ENCODE results near the gene DDOST.
"Not testable (repeated sequence)": the region's sequence is repeated elsewhere in the genome, so short reads cannot be mapped to it uniquely, and the experiment has no call there.

The DDOST gene

DNA sequence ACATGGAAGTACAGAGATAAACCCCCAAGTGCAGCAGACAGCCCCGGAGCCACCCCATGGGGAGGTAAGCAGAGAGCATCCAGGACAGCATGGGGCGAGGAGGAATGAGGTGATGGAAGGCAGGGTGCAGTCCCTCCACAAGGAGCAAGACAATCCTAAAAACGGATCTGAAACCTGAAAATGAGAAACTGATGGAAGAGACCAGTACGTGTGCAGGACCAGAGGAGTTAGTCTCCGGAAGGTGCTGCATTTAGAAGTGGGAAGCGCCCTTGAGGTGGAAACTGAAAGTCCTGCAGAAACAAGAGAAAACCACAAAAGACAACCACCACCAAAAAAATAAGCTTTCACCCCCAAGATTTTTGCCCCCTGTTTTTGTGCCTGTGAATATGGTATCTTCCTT, 17.4 kb upstream of the DDOST start:
- H3K4me2 ChIP-seq (ENCODE audit: low read depth, low read length, poor library complexity, severe bottlenecking) = peak overlapping the region; percentile 25
- no peak overlapping the region for H3K9ac ChIP-seq (ENCODE audit: low read length)
- no peak overlapping the region for H3K27ac ChIP-seq (ENCODE audit: low read depth, low read length)
- no peak overlapping the region for H2AFZ ChIP-seq (ENCODE audit: low read depth, low read length, severe bottlenecking)
- H3K4me3 ChIP-seq (ENCODE audit: insufficient read depth, low read length, poor library complexity, severe bottlenecking) = no peak overlapping the region
- no peaks in the 10 kb centered on the region for H3K9me2 ChIP-seq (replicated peaks; ENCODE audit: insufficient read depth, low read length)
- H3K27me3 ChIP-seq (ENCODE audit: low read length) = no peaks in the 10 kb centered on the region
- no peak for TF ChIP-seq EZH2phosphoT487 (conservative IDR thresholded peaks at IDR 0.05; ENCODE audit: low read length)
- TF ChIP-seq, protein P1, sequence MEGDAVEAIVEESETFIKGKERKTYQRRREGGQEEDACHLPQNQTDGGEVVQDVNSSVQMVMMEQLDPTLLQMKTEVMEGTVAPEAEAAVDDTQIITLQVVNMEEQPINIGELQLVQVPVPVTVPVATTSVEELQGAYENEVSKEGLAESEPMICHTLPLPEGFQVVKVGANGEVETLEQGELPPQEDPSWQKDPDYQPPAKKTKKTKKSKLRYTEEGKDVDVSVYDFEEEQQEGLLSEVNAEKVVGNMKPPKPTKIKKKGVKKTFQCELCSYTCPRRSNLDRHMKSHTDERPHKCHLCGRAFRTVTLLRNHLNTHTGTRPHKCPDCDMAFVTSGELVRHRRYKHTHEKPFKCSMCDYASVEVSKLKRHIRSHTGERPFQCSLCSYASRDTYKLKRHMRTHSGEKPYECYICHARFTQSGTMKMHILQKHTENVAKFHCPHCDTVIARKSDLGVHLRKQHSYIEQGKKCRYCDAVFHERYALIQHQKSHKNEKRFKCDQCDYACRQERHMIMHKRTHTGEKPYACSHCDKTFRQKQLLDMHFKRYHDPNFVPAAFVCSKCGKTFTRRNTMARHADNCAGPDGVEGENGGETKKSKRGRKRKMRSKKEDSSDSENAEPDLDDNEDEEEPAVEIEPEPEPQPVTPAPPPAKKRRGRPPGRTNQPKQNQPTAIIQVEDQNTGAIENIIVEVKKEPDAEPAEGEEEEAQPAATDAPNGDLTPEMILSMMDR (IDR thresholded peaks at IDR 0.05; ENCODE audit: insufficient read depth, low read length, poor library complexity, severe bottlenecking) = no peak
- 0 out of 2 replicates have a peak, but pooled peaks cover 3% of the 10 kb centered on the region for H3K9me3 ChIP-seq (ENCODE audit: insufficient read depth, low read length)
- no peaks in the 10 kb centered on the region for H3K79me2 ChIP-seq (ENCODE audit: insufficient read depth, low read length)
- H4K20me1 ChIP-seq (ENCODE audit: low read depth, low read length) = no peaks in the 10 kb centered on the region
- no peaks in the 10 kb centered on the region for H3K36me3 ChIP-seq (ENCODE audit: low read length)
- no peaks in the 10 kb centered on the region for H3F3A ChIP-seq (ENCODE audit: insufficient read depth)

DNA sequence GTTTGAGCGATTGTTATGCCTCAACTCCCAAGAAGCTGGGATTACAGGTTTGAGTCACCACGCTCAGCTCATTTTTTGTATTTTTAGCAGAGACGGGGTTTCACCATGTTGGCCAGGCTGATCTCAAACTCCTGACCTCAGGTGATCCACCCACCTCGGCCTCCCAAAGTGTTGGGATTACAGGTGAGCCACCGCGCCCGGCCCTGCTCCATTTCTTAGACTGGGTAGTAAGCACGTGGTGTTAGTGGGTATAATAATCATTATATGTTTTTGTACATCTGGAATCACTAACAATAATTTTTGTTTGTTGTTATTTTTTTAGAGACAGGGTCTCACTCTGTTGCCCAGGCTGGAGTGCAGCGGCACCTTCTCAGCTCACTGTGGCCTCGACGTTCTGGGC, 12.5 kb upstream of the DDOST start:
- not testable (repeated sequence) for H3K9me3 ChIP-seq (ENCODE audit: insufficient read depth, low read length); H3K27me3 ChIP-seq (ENCODE audit: low read length); H3K36me3 ChIP-seq (ENCODE audit: low read length); H4K20me1 ChIP-seq (ENCODE audit: low read depth, low read length); H3K4me3 ChIP-seq (ENCODE audit: insufficient read depth, low read length, poor library complexity, severe bottlenecking); H3K79me2 ChIP-seq (ENCODE audit: insufficient read depth, low read length); H3K9me2 ChIP-seq (replicated peaks; ENCODE audit: insufficient read depth, low read length); H2AFZ ChIP-seq (ENCODE audit: low read depth, low read length, severe bottlenecking); H3K4me2 ChIP-seq (ENCODE audit: low read depth, low read length, poor library complexity, severe bottlenecking); H3F3A ChIP-seq (ENCODE audit: insufficient read depth); H3K9ac ChIP-seq (ENCODE audit: low read length); H3K27ac ChIP-seq (ENCODE audit: low read depth, low read length)

DNA sequence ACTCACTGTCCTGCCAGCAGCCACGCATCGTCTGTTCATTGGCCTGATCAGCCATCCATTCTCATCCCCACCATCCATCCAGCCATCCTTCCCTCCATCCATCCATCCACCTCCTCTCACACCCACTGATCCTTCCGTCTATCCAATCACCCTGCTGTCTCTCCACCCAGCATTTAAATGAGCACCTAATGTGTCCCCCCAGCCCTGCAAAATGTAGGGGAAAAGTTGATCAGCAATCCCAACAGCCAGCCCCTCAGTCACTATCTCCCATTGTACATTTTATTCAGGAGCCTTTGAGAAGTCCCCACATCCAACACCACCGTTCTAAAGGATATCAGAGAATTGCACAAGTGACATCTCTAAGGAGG, 11.1 kb upstream of the DDOST start:
- Histone ChIP-seq H3K27ac (ENCODE audit: low read depth, low read length) (no peak overlapping the region), H3K36me3 (ENCODE audit: low read length) (no peaks in the 10 kb centered on the region), H3K4me2 (ENCODE audit: low read depth, low read length, poor library complexity, severe bottlenecking) (no peak overlapping the region), H3K27me3 (ENCODE audit: low read length) (no peaks in the 10 kb centered on the region), H4K20me1 (ENCODE audit: low read depth, low read length) (no peaks in the 10 kb centered on the region), H3K9me2 (replicated peaks; ENCODE audit: insufficient read depth, low read length) (no peaks in the 10 kb centered on the region), H2AFZ (ENCODE audit: low read depth, low read length, severe bottlenecking) (no peak overlapping the region), H3K9me3 (ENCODE audit: insufficient read depth, low read length) (no peaks in the 10 kb centered on the region), H3K9ac (ENCODE audit: low read length) (no peak overlapping the region), H3F3A (ENCODE audit: insufficient read depth) (no peaks in the 10 kb centered on the region), H3K4me3 (ENCODE audit: insufficient read depth, low read length, poor library complexity, severe bottlenecking) (no peak overlapping the region), H3K79me2 (ENCODE audit: insufficient read depth, low read length) (no peaks in the 10 kb centered on the region)
- no peak for TF ChIP-seq EZH2phosphoT487 (conservative IDR thresholded peaks at IDR 0.05; ENCODE audit: low read length)
- TF ChIP-seq, protein P1 (IDR thresholded peaks at IDR 0.05; ENCODE audit: insufficient read depth, low read length, poor library complexity, severe bottlenecking) = no peak

DNA sequence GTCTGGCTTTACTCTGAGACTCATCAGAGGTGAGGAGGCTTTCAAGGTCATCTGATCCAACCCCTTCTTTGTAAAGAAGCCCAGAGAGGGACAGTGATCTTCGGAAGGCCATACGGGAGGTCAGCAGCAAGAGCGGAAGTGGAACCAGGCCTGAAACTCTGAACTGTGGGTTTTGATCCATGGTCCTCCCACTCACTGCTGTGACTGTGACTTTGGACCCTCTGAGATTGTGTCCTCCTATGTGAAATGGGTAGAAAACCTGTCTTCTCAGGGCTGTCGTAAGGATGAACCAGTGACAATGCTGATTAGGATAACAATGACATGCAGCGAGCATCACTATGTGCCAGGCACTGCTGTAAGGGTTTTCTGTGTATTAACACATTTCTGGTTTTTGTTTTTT, 9.8 kb upstream of the DDOST start:
- Histone ChIP-seq H3K9ac (ENCODE audit: low read length) (no peak overlapping the region), H3K4me3 (ENCODE audit: insufficient read depth, low read length, poor library complexity, severe bottlenecking) (no peak overlapping the region), H3K9me2 (replicated peaks; ENCODE audit: insufficient read depth, low read length) (no peaks in the 10 kb centered on the region)

More for the DNA sequence above, 9.8 kb upstream of the DDOST start:
- Histone ChIP-seq H2AFZ (ENCODE audit: low read depth, low read length, severe bottlenecking) (no peak overlapping the region), H3K27ac (ENCODE audit: low read depth, low read length) (no peak overlapping the region), H3K79me2 (ENCODE audit: insufficient read depth, low read length) (no peaks in the 10 kb centered on the region), H3K27me3 (ENCODE audit: low read length) (no peaks in the 10 kb centered on the region), H4K20me1 (ENCODE audit: low read depth, low read length) (no peaks in the 10 kb centered on the region), H3K4me2 (ENCODE audit: low read depth, low read length, poor library complexity, severe bottlenecking) (no peak overlapping the region), H3K36me3 (ENCODE audit: low read length) (no peaks in the 10 kb centered on the region), H3F3A (ENCODE audit: insufficient read depth) (no peaks in the 10 kb centered on the region), H3K9me3 (ENCODE audit: insufficient read depth, low read length) (no peaks in the 10 kb centered on the region; the same call in 1 of the 2 replicates)
- TF ChIP-seq EZH2phosphoT487 (conservative IDR thresholded peaks at IDR 0.05; ENCODE audit: low read length) = no peak
- TF ChIP-seq, protein P1 (IDR thresholded peaks at IDR 0.05; ENCODE audit: insufficient read depth, low read length, poor library complexity, severe bottlenecking) = no peak

Measured in SU-DHL-6 (cell line).